Muscle of arm (tissue), 12 donors: ENCODE measurements around the gene PKD1. TPM values are rescaled to one million over a fixed set of nuclear protein-coding genes. Genes with fewer than 3 reads are reported as not detected.
"Not testable (repeated sequence)": the region's sequence is repeated elsewhere in the genome, so short reads cannot be mapped to it uniquely, and the experiment has no call there.

Experiments
- DNase-seq: peaks from one replicate; pipeline ENCODE4 v3.0.0-alpha.2; 2013
- polyA plus RNA-seq, 12 donors: library from polyadenylated mRNA; unstranded; fragments of 120-200 nt; gene quantifications; one replicate each; pipeline ENCODE4 v1.2.1, GENCODE V29; 2013; ENCODE audit not compliant: insufficient read length in 12 of 12

PKD1 gene
- polyA plus RNA-seq, 12 donors: 85.8 to 199 (median 121) TPM; not detected in 1

GRCh38 chr16:2151188-2152091 is 15.7 kb upstream of the PKD1 start:
- DNase-seq: no peak

GRCh38 chr16:2150418-2151187 is 14.9 kb upstream of the PKD1 start:
- DNase-seq: no peak

GRCh38 chr16:2149630-2150417 is 14.1 kb upstream of the PKD1 start:
- DNase-seq: no peak

GRCh38 chr16:2148714-2149629 is 13.3 kb upstream of the PKD1 start:
- no peak for DNase-seq

- peak; percentile 67 for DNase-seq
These were observed 12.4 kb upstream of the PKD1 start, which contains the start of gene RAB26 for GRCh38 chr16:2147981-2148671. RAB26 (plus strand) TSS chr16:2148625; CDS start chr16:2148784, 159 bp downstream.

GRCh38 chr16:2147378-2147777 is 11.7 kb upstream of the PKD1 start:
- no peak for DNase-seq

GRCh38 chr16:2145843-2146242 is 10.1 kb upstream of the PKD1 start:
- DNase-seq: no peak

GRCh38 chr16:2143878-2144485 is 8.3 kb upstream of the PKD1 start:
- no peak for DNase-seq

- no peak for DNase-seq
These were observed 7.5 kb upstream of the PKD1 start for GRCh38 chr16:2142942-2143877.

- not testable (repeated sequence) for DNase-seq
These were observed 627 bp downstream of the PKD1 start for GRCh38 chr16:2135071-2135470.

- DNase-seq: not testable (repeated sequence)
These were observed 1.9 kb downstream of the PKD1 start for GRCh38 chr16:2133797-2134196.

- DNase-seq: not testable (repeated sequence)
These were observed 5.7 kb downstream of the PKD1 start for GRCh38 chr16:2129890-2130447.

GRCh38 chr16:2129251-2129650 is 6.4 kb downstream of the PKD1 start:
- DNase-seq: not testable (repeated sequence)

- not testable (repeated sequence) for DNase-seq
These were observed 7.9 kb downstream of the PKD1 start for GRCh38 chr16:2127630-2128280.

- DNase-seq: not testable (repeated sequence)
These were observed 8.7 kb downstream of the PKD1 start for GRCh38 chr16:2126928-2127556.

GRCh38 chr16:2126161-2126743 is 9.4 kb downstream of the PKD1 start:
- not testable (repeated sequence) for DNase-seq

- DNase-seq: not testable (repeated sequence)
These were observed 10.1 kb downstream of the PKD1 start for GRCh38 chr16:2125609-2126008.
